ENCODE results near the gene WNT8B. TPM values are rescaled to one million over a fixed set of nuclear protein-coding genes. Genes with fewer than 3 reads are reported as not detected.

WNT8B gene
- total RNA-seq, 1 donor from 2014 or later: not detected

- H3K27me3 ChIP-seq (ENCODE audit: low read depth): peaks cover 54% of the 10 kb centered on the region
- H3K36me3 ChIP-seq: no peaks in the 10 kb centered on the region
- peaks cover 7% of the 10 kb centered on the region for H3K9me3 ChIP-seq (replicated peaks)
- H3K4me1 ChIP-seq: no peaks in the 10 kb centered on the region
- TF ChIP-seq, protein P1, sequence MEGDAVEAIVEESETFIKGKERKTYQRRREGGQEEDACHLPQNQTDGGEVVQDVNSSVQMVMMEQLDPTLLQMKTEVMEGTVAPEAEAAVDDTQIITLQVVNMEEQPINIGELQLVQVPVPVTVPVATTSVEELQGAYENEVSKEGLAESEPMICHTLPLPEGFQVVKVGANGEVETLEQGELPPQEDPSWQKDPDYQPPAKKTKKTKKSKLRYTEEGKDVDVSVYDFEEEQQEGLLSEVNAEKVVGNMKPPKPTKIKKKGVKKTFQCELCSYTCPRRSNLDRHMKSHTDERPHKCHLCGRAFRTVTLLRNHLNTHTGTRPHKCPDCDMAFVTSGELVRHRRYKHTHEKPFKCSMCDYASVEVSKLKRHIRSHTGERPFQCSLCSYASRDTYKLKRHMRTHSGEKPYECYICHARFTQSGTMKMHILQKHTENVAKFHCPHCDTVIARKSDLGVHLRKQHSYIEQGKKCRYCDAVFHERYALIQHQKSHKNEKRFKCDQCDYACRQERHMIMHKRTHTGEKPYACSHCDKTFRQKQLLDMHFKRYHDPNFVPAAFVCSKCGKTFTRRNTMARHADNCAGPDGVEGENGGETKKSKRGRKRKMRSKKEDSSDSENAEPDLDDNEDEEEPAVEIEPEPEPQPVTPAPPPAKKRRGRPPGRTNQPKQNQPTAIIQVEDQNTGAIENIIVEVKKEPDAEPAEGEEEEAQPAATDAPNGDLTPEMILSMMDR (IDR thresholded peaks at IDR 0.05; ENCODE audit: borderline replicate concordance): no peak
- intact Hi-C loops (cut with micrococcal nuclease): no loop called here
- no peak overlapping the region for H3K27ac ChIP-seq (replicated peaks)
- no peak for DNase-seq
- no peak overlapping the region for H3K4me3 ChIP-seq
Measured at GRCh38 chr10:100448951-100449350, 13.9 kb upstream of the WNT8B start.

- no peak for DNase-seq
- H3K9me3 ChIP-seq (replicated peaks): no peaks in the 10 kb centered on the region
- TF ChIP-seq, protein P1 (IDR thresholded peaks at IDR 0.05; ENCODE audit: borderline replicate concordance): no peak
- H3K27ac ChIP-seq (replicated peaks): no peak overlapping the region
- H3K36me3 ChIP-seq: no peaks in the 10 kb centered on the region
- intact Hi-C loops (cut with micrococcal nuclease): no loop called here
- H3K27me3 ChIP-seq (ENCODE audit: low read depth): peaks cover 63% of the 10 kb centered on the region
- no peaks in the 10 kb centered on the region for H3K4me1 ChIP-seq
- no peak overlapping the region for H3K4me3 ChIP-seq
Measured at GRCh38 chr10:100468322-100468721, 5.5 kb downstream of the WNT8B start.

DNA sequence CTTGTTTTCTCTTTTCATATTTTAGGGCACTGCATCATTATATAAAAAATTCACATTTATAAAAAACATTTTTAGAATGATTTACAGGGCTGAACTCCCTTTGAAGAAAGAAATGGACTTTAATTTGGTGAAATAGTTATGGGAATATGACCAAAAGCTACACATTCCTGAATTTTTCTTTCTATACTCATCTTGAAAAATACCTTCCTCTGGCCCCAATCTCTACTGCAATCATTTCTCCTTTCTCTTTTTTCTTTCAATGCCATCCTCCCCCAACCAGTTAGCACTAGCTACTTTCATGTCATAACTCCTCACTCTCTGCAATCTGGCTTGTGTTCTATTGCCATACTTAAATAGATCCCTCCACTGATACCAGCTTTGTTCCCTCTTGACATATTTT, 6.2 kb downstream of the WNT8B start:
- Histone ChIP-seq H3K36me3 (no peaks in the 10 kb centered on the region), H3K4me1 (no peaks in the 10 kb centered on the region), H3K27me3 (ENCODE audit: low read depth) (peaks cover 63% of the 10 kb centered on the region), H3K27ac (replicated peaks) (no peak overlapping the region), H3K4me3 (no peak overlapping the region), H3K9me3 (replicated peaks) (no peaks in the 10 kb centered on the region)
- intact Hi-C loops (cut with micrococcal nuclease): no loop called here
- TF ChIP-seq, protein P1 (IDR thresholded peaks at IDR 0.05; ENCODE audit: borderline replicate concordance): no peak
- no peak for DNase-seq

DNA sequence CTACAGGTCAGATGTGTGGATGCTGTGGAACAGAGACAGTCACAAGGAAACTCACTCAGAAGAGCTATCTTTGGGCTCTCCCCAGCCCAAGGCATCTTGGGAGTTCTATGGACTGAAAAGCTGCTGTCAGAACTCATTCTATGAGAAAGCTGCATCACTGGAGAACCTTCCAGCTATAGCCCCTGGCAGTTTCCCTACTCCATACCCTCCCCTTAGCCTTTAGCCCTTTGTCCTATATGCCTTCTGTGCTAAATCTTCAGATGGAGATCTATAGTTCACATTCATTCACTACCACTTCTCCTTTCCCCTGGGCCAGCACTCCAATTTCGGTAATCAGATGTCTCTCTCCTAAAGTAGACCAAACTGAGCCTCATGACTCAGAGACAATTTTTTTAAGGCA, 6.9 kb downstream of the WNT8B start:
- no peak overlapping the region for H3K4me3 ChIP-seq
- no peaks in the 10 kb centered on the region for H3K9me3 ChIP-seq (replicated peaks)
- intact Hi-C loops (cut with micrococcal nuclease): no loop called here
- H3K36me3 ChIP-seq: no peaks in the 10 kb centered on the region
- H3K4me1 ChIP-seq: no peaks in the 10 kb centered on the region
- H3K27me3 ChIP-seq (ENCODE audit: low read depth): peaks cover 63% of the 10 kb centered on the region
- TF ChIP-seq, protein P1 (IDR thresholded peaks at IDR 0.05; ENCODE audit: borderline replicate concordance): no peak
- DNase-seq: no peak
- no peak overlapping the region for H3K27ac ChIP-seq (replicated peaks)

DNA sequence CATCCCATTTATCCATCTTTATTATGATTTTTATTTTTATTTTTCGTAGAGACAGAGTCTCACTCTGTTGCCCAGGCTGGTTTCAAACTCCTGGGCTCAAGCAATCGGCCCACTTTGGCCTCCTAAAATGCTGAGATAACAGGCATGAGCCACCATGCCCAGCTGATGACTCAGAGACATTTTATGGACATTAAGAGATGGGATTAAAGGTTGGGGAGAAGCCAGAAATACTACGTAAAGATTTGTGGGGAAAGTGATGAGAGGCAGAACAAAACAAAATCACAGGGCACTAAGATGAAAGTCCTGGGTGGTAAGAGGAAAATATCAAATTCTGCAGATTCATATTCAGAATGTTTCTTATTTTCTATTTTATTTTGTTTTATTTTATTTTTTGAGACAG, 7.6 kb downstream of the WNT8B start:
- Histone ChIP-seq H3K27ac (replicated peaks) (no peak overlapping the region), H3K4me3 (no peak overlapping the region), H3K4me1 (no peaks in the 10 kb centered on the region), H3K27me3 (ENCODE audit: low read depth) (peaks cover 63% of the 10 kb centered on the region), H3K9me3 (replicated peaks) (no peaks in the 10 kb centered on the region), H3K36me3 (no peaks in the 10 kb centered on the region)
- no peak for DNase-seq
- intact Hi-C loops (cut with micrococcal nuclease): no loop called here
- TF ChIP-seq, protein P1 (IDR thresholded peaks at IDR 0.05; ENCODE audit: borderline replicate concordance): no peak

DNA sequence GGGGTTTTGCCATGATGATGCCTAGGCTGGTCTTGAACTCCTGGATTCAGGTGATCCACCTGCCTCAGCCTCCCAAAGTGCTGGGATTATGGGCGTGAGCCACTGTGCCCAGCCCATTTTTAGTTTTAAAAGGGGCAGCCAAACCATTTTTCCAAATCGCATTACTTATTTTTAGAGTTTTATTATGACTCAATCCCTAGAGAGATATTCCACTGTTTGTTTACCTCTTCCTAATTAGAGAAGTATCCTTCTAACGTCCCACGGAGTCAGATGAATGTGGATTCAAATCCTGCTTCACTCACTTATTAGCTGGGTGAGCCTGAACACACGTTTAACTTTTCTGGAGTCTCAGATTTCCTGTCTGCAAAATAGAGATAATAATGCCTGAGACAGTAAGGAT, 15.2 kb downstream of the WNT8B start:
- H3K27me3 ChIP-seq (ENCODE audit: low read depth): peaks cover 60% of the 10 kb centered on the region
- DNase-seq: no peak
- no peaks in the 10 kb centered on the region for H3K9me3 ChIP-seq (replicated peaks)
- H3K36me3 ChIP-seq: no peaks in the 10 kb centered on the region
- H3K4me1 ChIP-seq: peaks cover 14% of the 10 kb centered on the region
- intact Hi-C loops (cut with micrococcal nuclease): no loop called here
- TF ChIP-seq, protein P1 (IDR thresholded peaks at IDR 0.05; ENCODE audit: borderline replicate concordance): no peak
- H3K27ac ChIP-seq (replicated peaks): no peak overlapping the region
- no peak overlapping the region for H3K4me3 ChIP-seq

Data from left ventricle myocardium inferior (tissue), 1 donor.